Right renal pelvis (tissue), 4 donors: ENCODE measurements around the gene KCNC3. TPM values are rescaled to one million over a fixed set of nuclear protein-coding genes. Genes with fewer than 3 reads are reported as not detected.

Source experiments
- DNase-seq, 4 donors: peaks; one replicate each; pipeline ENCODE4 v3.0.0-alpha.2; 2013; ENCODE audit warnings: low read depth in 4 of 4, low spot score in 3 of 4, missing footprints in 1 of 4
- polyA plus RNA-seq, 4 donors: library from polyadenylated mRNA; unstranded; fragments of 120-200 nt; gene quantifications; one replicate each; pipeline ENCODE4 v1.2.1, GENCODE V29; 2013; ENCODE audit not compliant: insufficient read length in 4 of 4

Gene KCNC3
- polyA plus RNA-seq, 4 donors, result 31.9 to 52.4 (median 36.7) TPM

- DNase-seq, result no peak
These were observed 16.0 kb downstream of the KCNC3 start for GRCh38 chr19:50312967-50313811.

GRCh38 chr19:50311723-50312635 lies 17.2 kb downstream of the KCNC3 start:
- DNase-seq, result peak in 1 of 4 donors; percentile 33

DNA sequence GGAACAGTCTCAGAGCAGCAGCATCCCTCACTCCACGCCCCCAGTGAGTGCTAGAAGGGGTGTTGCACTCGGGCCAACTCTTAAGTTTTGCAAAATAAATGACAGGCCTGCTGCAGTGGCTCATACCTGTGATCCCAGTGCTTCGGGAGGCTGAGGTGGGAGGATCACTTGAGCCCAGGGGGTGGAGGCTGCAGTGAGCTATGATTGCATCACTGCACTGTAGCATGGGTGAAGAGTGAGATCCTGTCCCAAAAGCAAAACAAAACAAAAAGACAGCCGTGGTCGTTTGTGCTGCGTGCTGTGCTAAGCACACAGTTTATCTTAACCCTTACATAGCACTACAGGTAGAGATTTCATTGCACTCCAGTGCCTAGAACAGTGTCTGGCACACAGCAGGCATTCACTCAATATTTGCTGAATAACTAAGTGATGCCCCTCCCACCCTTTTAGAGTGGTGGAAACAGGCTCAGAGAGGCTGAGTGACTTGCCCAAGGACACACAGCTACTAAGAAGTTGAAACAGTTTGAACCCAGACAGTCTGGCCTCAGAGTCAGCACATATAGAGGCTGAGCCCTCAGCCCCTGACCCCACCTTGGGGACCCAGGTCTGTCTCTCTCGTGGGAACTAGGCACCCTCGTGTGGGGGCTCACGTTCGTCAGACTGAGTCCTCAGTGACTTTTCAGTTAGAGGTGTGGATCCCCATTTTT lies 18.3 kb downstream of the KCNC3 start:
- no peak for DNase-seq

DNA sequence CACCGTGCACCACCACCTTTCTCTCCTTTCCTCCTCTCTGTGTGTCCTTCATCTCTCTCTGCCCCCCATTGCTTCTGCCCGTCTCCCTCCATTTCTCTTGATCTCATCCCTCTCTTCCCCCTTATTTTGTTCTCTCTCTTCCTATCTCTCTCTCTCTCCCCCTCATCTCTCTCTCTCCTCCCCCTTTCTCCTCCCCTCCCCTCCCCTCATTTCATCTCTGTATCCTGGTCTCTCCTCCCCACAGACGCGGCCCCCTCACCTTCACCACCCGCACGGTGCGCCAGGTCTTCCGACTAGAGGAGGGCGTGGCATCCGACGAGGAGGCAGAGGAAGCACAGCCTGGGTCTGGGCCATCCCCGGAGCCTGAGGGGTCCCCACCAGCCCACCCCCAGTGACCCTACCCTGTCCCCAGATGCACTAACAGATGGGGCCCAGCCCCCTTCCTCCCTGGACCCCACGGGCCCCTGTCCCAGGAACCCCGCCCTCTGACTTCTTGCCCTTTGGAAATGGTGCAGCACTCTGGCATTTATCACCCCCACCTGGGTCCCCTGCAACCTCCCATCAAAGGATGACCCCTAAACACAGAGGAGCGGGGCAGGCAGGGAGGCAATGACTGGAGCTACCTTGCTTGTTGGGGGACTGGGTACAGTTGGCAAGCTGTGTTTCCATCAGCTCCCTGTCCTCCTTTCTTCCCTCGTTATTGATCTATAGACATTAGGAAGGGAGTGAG lies 19.6 kb downstream of the KCNC3 start:
- DNase-seq, result no peak

DNA sequence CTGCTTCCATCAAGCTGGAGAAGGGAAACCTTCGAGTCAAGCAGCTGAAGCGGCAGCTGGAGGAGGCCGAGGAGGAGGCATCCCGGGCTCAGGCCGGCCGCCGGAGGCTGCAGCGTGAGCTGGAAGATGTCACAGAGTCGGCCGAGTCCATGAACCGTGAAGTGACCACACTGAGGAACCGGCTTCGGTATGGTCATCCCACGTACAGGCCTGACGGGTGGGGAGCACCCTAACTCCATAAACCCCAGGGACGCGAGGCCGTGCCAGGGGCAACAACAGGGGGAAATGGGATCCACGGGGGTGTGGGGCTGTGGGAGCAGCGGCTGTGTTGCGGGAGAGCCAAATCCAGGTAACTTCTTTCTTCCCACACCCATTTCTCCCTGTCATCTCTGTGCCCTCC lies 20.2 kb downstream of the KCNC3 start:
- no peak for DNase-seq

DNA sequence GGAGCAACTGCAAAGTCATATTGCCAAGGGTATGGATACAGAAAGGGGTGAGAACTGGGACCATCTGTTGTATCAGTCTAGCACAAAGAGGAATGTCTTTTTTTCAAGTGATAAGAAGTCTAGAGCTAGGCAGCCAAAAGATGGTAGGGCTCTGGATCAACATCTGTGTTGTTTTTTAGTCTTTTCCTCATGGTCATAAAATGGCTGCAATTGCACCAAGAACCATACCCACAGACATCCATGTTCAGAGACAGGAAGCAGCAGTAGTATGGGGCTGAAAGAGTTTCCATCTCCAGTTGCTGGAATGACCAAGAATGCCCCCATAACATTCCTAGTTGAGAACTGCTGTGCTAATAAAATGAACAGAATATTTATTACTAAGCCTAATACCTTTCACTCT lies 25.6 kb downstream of the KCNC3 start:
- DNase-seq, result no peak

- DNase-seq, result no peak
These were observed 27.6 kb downstream of the KCNC3 start for GRCh38 chr19:50301607-50301971.

- DNase-seq, result no peak
These were observed 28.2 kb downstream of the KCNC3 start for GRCh38 chr19:50300814-50301606.

GRCh38 chr19:50300051-50300450 lies 29.1 kb downstream of the KCNC3 start:
- no peak for DNase-seq

GRCh38 chr19:50293263-50294004 lies 35.7 kb downstream of the KCNC3 start:
- no peak for DNase-seq

DNA sequence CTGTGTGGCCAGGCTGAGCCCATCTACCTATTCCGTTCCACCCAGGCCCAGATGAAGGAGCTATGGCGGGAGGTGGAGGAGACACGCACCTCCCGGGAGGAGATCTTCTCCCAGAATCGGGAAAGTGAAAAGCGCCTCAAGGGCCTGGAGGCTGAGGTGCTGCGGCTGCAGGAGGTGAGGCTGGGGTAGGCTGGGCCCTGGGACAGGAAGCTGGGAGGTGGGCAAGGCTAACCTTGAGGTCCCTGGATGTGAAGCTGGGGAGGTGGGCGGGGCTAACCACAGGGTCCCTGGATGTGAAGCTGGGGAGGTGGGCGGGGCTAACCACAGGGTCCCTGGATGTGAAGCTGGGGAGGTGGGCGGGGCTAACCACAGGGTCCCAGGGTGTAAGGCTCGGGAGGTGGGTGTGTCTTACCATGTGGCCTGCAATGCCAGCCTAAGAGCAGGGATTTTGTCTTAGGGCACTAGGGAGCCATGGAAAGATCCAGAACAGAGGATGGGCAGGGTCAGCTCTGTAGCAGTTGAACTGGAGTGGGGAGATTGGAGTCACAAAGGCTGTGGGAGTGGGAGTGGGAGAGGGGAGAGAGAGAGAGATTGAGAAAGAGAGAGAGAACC lies 36.9 kb downstream of the KCNC3 start:
- DNase-seq, result no peak

- DNase-seq, result no peak
These were observed 38.4 kb downstream of the KCNC3 start for GRCh38 chr19:50290775-50291174.

GRCh38 chr19:50290011-50290410 lies 39.2 kb downstream of the KCNC3 start:
- no peak for DNase-seq

DNA sequence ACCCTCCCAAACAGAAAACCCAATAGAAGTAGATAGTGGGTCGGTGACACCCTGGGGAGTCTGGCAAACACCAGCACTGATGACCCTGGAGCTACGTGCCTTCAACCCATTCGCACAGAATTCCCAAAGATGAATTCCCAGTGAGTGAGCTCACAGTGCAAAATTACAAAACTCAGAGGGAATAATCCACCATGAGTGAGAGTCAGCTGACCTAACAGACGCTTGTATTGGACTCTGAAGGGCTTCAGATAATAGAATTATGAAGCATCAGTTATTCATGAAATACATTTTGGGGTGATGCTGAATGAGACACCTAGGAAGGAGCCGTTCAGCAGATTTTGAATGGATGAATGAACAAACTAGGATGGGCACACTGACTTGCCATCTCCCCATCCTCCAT lies 40.2 kb downstream of the KCNC3 start:
- DNase-seq, result no peak

- no peak for DNase-seq
These were observed 41.8 kb downstream of the KCNC3 start for GRCh38 chr19:50287331-50287730.

DNA sequence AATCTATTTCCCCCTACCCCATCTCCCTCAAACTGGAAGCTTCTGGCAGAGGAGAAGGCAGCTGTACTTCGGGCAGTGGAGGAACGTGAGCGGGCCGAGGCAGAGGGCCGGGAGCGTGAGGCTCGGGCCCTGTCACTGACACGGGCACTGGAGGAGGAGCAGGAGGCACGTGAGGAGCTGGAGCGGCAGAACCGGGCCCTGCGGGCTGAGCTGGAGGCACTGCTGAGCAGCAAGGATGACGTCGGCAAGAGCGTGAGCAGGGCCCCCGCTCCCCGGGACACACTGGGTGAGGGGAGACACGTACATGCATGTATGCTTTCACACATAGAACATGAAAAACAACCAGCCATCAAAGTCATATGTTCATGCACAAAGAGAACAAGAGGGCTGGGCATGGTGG lies 42.7 kb downstream of the KCNC3 start:
- DNase-seq, result no peak

DNA sequence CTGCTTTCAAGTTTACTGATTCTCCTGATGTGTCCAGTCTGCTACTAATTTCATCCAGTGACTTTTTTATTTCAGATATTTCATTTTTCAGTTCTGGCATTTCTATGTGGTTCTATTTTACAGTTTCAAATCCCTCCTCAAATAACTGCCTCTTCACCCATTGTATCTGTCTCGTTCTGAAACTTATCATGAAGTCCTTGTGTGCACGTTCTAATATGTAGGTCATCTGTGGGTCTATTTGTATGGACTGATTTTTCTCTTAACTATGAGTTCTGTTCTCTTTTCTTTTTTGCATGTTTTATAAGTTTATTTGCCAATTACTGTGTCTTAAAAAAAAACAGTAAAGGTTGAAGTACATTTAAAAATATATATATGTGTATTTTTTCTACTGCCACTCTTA lies 43.3 kb downstream of the KCNC3 start:
- no peak for DNase-seq

DNA sequence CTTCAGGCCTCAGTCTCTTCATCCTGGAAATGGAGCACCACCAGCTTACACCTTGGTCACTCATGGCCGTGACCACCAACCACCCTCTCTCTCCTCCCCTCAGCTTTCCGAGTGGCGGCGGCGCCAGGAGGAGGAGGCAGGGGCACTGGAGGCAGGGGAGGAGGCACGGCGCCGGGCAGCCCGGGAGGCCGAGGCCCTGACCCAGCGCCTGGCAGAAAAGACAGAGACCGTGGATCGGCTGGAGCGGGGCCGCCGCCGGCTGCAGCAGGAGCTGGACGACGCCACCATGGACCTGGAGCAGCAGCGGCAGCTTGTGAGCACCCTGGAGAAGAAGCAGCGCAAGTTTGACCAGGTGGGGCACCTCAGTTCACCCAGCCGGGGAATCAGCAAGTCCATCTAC lies 47.7 kb downstream of the KCNC3 start:
- no peak for DNase-seq

DNA sequence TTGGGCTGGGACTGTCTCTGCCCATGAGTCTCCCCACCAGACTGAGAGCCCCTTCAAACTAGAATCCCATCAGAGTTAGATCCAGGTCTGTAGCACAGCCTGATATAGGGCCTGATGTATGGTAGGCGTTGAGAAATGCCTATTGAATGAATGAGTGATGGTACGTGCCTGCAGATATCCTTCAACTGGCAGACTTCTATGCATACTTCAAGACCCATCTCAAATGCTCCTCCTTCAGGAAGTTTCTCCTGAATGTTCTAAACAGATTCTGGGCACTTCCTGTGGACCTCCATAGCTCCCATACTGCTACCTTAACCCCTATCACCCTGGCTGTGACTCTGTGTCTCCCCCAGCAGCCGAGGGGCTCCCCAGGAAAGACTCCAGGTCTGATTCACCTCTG lies 48.2 kb downstream of the KCNC3 start:
- no peak for DNase-seq
